NCI-H187 (cell line): ENCODE measurements around the gene CD46.

Experiments used
- DNase-seq, 2 experiments: peaks; one replicate each; lab custom pipeline; 2025; lab: John Stamatoyannopoulos, UW

The CD46 gene

DNA sequence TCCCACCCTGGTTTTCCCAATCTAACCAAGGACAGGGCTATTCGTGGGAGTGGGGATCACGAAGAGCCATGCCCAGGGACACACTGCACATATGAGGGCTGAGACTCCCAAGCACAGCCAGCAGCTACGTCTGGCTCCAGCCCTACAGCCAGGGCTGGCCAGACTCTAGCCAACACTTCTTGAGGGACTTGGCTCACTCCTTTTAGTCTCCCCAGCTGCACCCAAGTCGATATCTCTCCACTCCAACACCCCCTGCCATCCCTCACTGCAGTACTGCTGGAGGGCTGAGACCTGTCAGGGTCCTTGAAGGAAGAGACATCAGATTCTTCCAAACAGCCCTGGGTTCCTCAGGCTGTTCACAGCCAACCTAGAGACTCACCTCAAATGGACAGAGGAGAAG lies 62.6 kb downstream of the CD46 start:
- no peak for DNase-seq

GRCh38 chr1:207815466-207815865 lies 63.6 kb downstream of the CD46 start:
- DNase-seq: no peak

DNA sequence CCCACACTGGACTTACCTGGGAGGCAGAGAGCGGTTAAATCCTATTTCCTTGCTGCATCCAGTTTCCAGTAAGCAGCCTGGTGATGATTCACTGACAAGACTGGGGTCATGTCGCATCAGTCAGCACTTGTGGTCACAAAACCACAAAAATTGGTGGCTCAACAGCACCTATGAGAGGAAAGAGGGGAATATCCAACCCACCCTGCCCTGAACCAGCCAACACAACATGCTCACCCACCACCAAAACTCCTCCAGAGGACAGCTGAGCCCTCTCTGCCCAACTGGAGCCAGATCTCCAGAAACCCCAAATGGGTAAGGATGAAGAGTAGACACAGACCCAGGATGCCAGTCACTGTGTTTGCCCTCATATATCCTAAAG lies 64.0 kb downstream of the CD46 start:
- DNase-seq: no peak

- DNase-seq: no peak
These were observed 65.3 kb downstream of the CD46 start for GRCh38 chr1:207817166-207817565.

GRCh38 chr1:207817778-207818751 lies 66.2 kb downstream of the CD46 start:
- DNase-seq: no peak

DNA sequence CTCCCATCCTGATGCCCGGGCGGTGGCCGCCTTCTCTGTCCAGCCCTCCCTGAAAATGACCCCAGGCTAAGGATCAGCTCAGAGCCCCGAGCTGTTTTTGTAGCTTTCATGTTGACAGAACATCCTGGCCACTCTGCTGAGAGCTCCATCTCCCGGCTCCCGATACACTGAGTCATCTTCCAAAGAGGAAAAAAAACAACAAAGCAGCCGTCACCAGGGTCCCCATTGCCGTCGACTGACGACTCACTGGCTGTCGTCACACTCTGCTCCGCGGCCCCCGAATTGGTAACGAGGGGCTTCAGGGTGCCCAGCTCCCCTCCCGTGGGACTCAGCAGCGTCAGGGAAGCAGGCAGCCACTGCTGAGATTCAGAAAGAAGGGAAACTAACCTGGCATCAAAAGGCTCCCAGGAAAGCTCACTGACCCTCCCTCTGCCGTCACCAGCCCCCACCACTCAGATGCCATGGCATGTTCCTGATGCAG lies 67.2 kb downstream of the CD46 start:
- no peak for DNase-seq

- DNase-seq: no peak
These were observed 69.0 kb downstream of the CD46 start for GRCh38 chr1:207820568-207821463.

GRCh38 chr1:207821464-207822045 lies 69.7 kb downstream of the CD46 start:
- no peak for DNase-seq

DNA sequence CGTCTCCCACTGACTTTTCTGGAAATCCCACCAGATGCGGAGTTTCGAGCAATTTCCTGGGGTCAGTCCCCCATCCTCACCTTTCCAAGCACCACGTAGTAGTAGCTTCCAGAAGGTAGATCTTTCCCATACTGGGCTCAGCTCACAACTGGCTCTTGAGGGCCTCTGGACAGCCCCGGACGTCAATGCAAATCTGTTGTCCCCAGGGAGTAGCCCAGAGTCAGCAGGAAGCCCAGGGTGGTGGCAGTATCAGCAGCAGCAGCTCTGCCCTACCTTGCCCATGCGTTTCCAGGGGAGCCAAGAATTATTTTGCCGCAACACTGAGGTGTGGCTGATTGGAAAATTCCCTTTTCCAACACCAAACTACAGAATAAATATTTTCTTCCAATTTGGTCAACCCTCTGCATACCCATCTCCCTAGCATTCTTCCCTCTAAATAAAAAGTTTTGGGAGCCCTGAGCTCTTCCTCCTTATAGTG lies 70.3 kb downstream of the CD46 start:
- no peak for DNase-seq

DNA sequence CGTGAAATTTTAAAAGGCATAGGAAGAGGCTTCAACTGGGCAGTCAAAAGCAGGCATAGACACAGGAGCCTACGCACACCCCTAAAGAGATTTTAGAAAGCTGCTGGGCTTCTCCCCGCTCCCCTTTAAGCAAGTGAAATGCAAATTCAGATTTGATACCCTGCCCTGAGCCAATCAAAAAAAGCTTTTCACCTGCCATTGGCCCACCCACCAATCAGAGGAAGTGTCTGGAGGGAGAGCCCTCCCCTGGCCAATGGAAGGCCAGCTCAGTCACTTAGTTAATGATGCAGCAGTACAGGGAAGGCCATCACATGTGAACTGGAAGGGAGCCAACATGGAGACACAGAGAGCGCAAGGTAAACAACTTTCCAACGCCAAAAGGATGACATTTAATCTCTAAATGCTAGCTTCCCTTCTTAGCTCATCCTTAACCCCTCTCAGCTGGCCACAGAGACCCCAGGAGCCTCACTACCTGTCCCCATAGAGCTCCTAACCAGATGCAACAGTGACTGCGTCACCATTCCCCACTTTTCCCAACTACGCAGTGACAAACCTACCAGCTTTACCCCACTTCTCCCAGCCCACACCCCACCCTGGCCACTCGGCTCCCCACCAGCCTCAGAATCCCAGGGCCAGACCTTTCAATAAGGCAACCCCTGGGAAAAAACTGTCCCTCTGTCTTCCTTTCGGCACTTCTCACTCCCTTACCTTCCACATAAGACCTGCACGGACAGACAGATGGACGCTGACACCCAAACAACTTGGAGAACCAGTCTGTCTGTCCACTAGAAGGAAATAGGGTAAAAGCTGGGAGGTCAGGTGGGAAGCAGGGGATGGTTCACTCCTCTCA lies 71.0 kb downstream of the CD46 start:
- no peak for DNase-seq

GRCh38 chr1:207823531-207823879 lies 71.7 kb downstream of the CD46 start:
- no peak for DNase-seq

DNA sequence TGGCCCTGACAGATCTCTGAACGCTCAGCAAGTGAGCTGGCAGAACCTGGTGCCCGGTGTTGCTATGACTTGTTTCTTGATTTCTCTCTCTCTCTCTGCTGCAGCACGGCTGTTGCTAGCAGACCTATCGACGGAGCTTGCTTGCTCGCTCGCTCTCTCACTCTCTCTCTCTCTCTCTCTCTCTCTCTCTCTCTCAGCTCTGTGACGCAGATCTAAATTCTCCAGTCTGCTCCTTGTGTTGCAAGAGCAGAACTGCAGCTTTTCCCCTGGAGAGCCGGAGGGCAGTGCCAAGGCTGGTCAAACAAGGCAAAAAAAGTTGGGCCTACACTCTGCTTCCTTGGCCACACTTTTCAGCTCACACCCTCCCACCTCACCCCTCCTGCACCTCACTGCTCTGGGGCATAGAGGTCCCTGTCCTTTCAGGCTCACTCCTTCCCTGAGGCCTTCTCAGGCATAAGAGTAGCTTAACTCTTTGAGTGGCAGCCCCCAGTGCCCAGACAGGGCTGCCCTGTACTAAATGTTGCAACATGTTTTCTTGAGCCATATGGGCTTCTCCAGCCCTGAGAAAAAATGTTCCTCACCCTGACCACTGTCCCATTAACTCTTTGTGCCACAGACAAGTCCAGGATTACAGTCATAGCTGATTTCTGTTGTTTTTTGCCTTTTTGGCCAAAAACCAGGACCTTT lies 72.2 kb downstream of the CD46 start:
- DNase-seq: no peak

DNA sequence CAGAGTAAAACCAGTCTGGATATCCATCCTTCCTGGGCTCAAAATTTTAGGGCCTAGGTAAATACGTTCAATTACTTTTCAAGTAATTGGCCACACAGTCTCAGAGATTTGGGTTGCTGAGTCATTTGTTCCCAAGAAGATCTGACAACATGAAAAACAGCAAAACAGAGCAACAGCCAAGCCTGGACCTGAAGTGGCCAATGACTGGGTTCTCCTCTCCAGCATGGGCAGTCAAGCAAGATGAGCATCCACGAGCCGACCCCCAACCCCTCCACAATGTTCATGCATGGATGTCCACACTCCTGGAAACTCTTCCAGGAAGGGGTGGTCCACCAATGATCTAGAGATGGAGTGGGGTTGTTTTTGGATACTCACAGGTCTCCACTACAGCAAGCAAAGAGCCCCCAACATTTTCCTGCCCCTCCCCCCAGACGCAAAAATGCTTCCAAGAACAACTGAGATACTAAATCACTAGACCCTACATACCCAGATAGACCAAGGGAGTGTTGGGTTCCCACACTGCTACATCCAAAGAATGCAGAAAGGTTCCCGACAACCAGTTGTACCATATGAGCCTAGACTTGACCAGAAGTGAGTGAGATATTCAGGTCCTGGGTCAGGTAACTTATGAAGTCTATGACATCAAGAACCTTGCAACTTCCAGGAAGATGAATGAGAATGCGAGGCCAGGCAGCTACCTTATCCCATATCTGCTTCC lies 73.0 kb downstream of the CD46 start:
- DNase-seq: no peak

- no peak for DNase-seq
These were observed 73.5 kb downstream of the CD46 start for GRCh38 chr1:207825409-207825695.

- DNase-seq: no peak
These were observed 74.1 kb downstream of the CD46 start for GRCh38 chr1:207825719-207826556.

DNA sequence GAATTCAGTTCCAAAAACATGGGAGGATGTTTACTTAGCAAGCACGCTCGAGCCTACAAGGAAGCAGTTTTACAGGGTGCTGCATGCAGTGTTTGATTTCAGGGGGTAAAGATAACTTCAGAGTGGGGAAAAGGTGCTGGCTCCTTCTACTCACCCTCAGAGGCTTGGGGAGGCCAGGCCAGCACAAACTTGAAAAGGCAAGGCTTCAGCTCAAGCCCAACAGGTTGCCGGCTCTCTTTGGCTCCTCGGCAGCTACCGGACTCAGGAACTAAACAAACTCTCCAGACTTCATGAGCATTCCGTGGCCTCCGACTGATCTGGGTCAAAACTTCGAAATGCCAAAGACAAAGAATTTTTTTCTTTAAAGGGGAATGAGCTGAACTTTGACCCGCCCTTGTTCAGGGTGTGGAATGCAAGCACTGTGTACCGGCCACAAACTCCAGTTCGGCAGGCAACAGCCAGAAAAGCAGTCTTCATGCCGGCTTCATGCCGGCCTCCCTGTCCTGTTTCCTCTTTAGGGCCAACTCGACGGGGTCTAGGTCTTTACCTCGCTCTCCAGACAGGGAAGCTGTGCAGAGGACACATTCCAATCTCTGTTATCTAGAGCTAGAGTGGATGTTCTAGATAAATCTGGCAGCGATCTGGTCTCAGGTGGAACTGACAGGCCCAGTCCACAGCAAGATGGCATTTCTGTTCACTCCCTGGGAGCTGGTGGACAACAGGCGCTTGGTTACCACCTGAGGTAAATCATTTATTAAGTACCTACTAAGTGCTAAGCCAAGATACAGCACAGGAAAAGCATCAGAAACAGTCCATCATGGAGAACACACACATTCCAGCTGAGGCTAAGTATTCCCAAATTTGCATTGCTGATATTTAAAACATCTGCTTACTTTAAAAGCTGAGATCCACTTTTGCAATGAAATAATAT lies 75.0 kb downstream of the CD46 start:
- no peak for DNase-seq

DNA sequence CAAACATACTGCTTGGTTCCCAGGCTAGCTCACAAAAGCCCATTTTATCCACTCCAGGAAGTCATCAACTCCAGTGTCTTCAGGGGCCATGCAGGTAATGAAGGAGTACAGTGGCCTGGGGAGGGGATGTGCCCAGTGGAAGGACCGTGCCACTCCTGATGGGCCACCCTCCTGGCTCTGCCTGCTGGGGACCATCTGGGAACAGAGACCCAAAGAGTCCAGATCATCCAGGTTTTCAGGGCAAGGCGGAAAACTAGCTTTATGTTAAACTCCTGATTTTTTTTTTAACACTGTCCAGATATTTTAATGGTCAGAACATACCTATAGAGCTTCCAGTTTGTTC lies 75.6 kb downstream of the CD46 start:
- no peak for DNase-seq

DNA sequence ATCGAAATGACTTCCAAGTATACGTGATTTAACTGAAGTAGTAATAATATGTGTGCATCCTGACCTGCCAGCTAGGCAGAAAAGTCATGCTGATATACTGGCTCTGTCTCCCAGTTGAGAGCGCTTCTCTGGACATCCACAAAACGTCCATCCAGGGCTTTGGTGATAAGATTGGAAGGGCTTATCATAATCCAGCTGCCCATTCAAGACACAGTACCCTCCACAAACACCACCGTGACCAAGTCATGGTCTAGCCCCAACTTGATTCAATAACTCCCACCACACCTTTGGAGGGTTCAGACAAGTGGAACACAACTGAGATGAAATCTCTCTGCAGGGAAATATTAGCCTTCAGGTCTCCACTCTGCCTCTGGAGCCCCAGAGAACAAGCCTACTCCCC lies 76.2 kb downstream of the CD46 start:
- DNase-seq: no peak
